ENCODE results near the gene STAT2. TPM values are rescaled to one million over a fixed set of nuclear protein-coding genes. Genes with fewer than 3 reads are reported as not detected.

STAT2 gene
- total RNA-seq, 3 donors from 2014 or later (not counting 1 experiment from before 2014, with no cell fraction given): 140 to 157 (median 143) TPM

DNA sequence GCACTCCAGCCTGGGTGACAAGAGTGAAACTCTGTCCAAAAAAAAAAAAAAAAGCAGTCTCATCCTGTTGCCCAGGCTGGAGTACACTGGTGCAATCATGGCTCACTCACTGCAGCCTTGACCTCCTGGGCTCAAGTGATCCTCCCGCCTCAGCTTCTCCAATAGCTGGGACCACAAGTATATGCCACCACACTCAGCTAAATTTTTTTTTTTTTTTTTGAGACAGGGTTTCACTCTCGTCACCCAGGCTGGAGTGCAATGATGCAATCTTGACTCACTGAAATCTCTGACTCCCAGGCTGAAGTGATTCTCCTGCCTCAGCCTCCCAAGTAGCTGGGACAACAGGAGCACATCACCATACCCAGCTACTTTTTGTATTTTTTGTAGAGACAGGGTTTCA, 38.9 kb downstream of the STAT2 start:
- no peak for TF ChIP-seq CTCF (IDR thresholded peaks at IDR 0.05)
- H3K4me1 Mint-ChIP-seq: no peaks in the 10 kb centered on the region
- DNase-seq: no peak
- Histone ChIP-seq H3K36me3 (ENCODE audit: control insufficient read depth, insufficient read depth, low read length) (peaks cover 47% of the 10 kb centered on the region), H3K27me3 (ENCODE audit: control insufficient read depth, insufficient read depth, low read length) (no peaks in the 10 kb centered on the region), H3K27ac (ENCODE audit: low read length) (no peak overlapping the region), H3K9me3 (ENCODE audit: control insufficient read depth, insufficient read depth, low read length) (no peaks in the 10 kb centered on the region), H3K4me3 (ENCODE audit: low read length) (no peak overlapping the region), H3K4me1 (ENCODE audit: control insufficient read depth, insufficient read depth, low read length) (peaks cover 5% of the 10 kb centered on the region)
- intact Hi-C loops (cut with micrococcal nuclease): no loop called here
- H3K9me3 Mint-ChIP-seq: no peaks in the 10 kb centered on the region
- no peak overlapping the region for H3K27ac Mint-ChIP-seq
- no peak for ATAC-seq
- H3K4me3 Mint-ChIP-seq: no peak overlapping the region
- peaks cover 15% of the 10 kb centered on the region for H3K36me3 Mint-ChIP-seq
- 98% methylated on average over 2 of the region's 2 CpGs for WGBS (ENCODE audit: insufficient coverage)
- H3K27me3 Mint-ChIP-seq (ENCODE audit: low read depth in 2 of 2): no peaks in the 10 kb centered on the region

DNA sequence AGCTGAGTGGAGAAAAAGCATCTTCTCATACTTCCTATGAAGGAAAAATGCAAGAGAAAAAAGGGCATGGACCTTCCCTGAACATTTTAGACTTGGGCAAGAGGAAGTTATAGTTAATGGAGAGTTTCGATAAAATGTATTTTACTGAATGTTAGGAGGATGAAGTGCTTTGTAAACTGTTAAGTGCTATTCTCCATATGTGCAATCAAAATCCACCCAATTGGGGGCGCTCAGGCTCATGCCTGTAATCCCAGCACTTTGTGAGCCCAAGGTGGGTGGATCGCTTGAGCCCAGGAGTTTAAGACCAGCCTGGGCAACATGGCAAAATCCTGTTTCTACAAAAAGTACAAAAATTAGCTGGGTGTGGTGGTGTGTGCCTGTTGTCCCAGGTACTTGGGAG, 42.2 kb downstream of the STAT2 start:
- Histone ChIP-seq H3K27ac (ENCODE audit: low read length) (no peak overlapping the region), H3K36me3 (ENCODE audit: control insufficient read depth, insufficient read depth, low read length) (peaks cover 22% of the 10 kb centered on the region), H3K4me3 (ENCODE audit: low read length) (no peak overlapping the region), H3K27me3 (ENCODE audit: control insufficient read depth, insufficient read depth, low read length) (no peaks in the 10 kb centered on the region), H3K9me3 (ENCODE audit: control insufficient read depth, insufficient read depth, low read length) (no peaks in the 10 kb centered on the region), H3K4me1 (ENCODE audit: control insufficient read depth, insufficient read depth, low read length) (peaks cover 15% of the 10 kb centered on the region)
- WGBS (ENCODE audit: insufficient coverage): 98% methylated on average over 2 of the region's 3 CpGs
- intact Hi-C loops (cut with micrococcal nuclease): loop anchor here (5.0 kb wide), 3 partner anchors 150 to 500 kb away; partner anchors contain the start of genes ESYT1, ORMDL2, SARNP and SPRYD4
- Mint-ChIP-seq H3K36me3 (no peaks in the 10 kb centered on the region), H3K4me1 (peaks cover 0 to 17% of the 10 kb centered on the region in 2 donors), H3K27ac (no peak overlapping the region), H3K4me3 (no peak overlapping the region), H3K9me3 (no peaks in the 10 kb centered on the region), H3K27me3 (ENCODE audit: low read depth in 2 of 2) (no peaks in the 10 kb centered on the region)
- DNase-seq (no peak), ATAC-seq (no peak)
- no peak for TF ChIP-seq CTCF (IDR thresholded peaks at IDR 0.05)

GRCh38 chr12:56315622-56316473, 44.1 kb downstream of the STAT2 start, which contains the start of gene CNPY2:
TSS of gene CNPY2 (minus strand) at chr12:56315988. CDS start at chr12:56315217, 771 bp downstream.
- intact Hi-C loops (cut with micrococcal nuclease): loop anchor here (1.0 to 5.0 kb wide), 6 partner anchors 16 to 499 kb away; partner anchors contain the start of genes CS, ESYT1, ORMDL2 and SARNP

More at GRCh38 chr12:56315622-56316473, 44.1 kb downstream of the STAT2 start, which contains the start of gene CNPY2:
- no peaks in the 10 kb centered on the region for H3K27me3 Mint-ChIP-seq (ENCODE audit: low read depth in 2 of 2)
- peak; percentile 87 to 96 for DNase-seq
- peak within 1 kb of the TSS; percentile 98 for H3K27ac ChIP-seq (ENCODE audit: low read length)
- H3K27ac Mint-ChIP-seq: peak within 1 kb of the TSS; percentile 97 to 99
- H3K9me3 Mint-ChIP-seq: no peaks in the 10 kb centered on the region
- under 1% methylated on average over 62 of the region's 62 CpGs for WGBS (ENCODE audit: insufficient coverage)
- H3K4me1 ChIP-seq (ENCODE audit: control insufficient read depth, insufficient read depth, low read length): peaks cover 15% of the 10 kb centered on the region
- H3K36me3 ChIP-seq (ENCODE audit: control insufficient read depth, insufficient read depth, low read length): peaks cover 24% of the 10 kb centered on the region
- no peak for TF ChIP-seq CTCF (IDR thresholded peaks at IDR 0.05)
- peak within 1 kb of the TSS; percentile 96 for H3K4me3 ChIP-seq (ENCODE audit: low read length)
- H3K4me1 Mint-ChIP-seq: peaks cover 0 to 17% of the 10 kb centered on the region in 2 donors
- peak within 1 kb of the TSS; percentile 98 for H3K4me3 Mint-ChIP-seq
- no peaks in the 10 kb centered on the region for H3K36me3 Mint-ChIP-seq
- peak; percentile 89 to 96 (median 89) for ATAC-seq
- H3K27me3 ChIP-seq (ENCODE audit: control insufficient read depth, insufficient read depth, low read length): no peaks in the 10 kb centered on the region
- H3K9me3 ChIP-seq (ENCODE audit: control insufficient read depth, insufficient read depth, low read length): no peaks in the 10 kb centered on the region

Measured in natural killer cell (primary cell).